Measurements from ENCODE around the gene STK17B.

DNA sequence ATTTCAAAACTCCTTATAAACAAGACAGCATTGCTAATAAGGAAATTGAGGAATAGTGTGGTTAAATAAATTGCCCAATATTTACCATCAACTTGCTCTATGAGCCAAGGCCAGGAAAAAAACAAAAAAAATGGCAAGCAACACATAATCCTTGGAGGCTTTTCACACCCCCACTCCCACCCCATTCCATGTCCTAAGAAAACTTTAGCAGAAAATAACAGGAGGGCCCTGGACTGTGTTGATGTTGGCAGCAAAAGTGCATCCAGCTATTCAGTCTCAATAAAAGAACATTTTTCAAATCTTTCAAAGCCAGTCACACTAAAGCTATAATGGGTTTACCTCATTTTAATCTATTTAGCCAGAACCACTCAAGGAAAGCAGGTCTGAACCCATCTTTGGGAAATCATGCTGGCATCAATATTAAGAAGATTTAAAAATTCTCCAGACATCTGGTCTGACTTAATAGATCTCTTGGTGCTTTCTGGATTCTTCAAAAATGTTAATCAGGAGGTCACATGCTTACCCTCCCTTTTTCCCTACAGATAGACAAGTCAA, 34.6 kb upstream of the STK17B start:
- TF ChIP-seq EZH2 (IDR thresholded peaks at IDR 0.05; ENCODE audit: insufficient read depth, low read length): no peak
- TF ChIP-seq, protein P1, sequence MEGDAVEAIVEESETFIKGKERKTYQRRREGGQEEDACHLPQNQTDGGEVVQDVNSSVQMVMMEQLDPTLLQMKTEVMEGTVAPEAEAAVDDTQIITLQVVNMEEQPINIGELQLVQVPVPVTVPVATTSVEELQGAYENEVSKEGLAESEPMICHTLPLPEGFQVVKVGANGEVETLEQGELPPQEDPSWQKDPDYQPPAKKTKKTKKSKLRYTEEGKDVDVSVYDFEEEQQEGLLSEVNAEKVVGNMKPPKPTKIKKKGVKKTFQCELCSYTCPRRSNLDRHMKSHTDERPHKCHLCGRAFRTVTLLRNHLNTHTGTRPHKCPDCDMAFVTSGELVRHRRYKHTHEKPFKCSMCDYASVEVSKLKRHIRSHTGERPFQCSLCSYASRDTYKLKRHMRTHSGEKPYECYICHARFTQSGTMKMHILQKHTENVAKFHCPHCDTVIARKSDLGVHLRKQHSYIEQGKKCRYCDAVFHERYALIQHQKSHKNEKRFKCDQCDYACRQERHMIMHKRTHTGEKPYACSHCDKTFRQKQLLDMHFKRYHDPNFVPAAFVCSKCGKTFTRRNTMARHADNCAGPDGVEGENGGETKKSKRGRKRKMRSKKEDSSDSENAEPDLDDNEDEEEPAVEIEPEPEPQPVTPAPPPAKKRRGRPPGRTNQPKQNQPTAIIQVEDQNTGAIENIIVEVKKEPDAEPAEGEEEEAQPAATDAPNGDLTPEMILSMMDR (IDR thresholded peaks at IDR 0.05; ENCODE audit: insufficient read depth, low read depth, low read length): no peak
